A549 (cell line): ENCODE results near the gene MYO18A. TPM values are rescaled to one million over a fixed set of nuclear protein-coding genes. Genes with fewer than 3 reads are reported as not detected.

Source experiments
- ATAC-seq, 2 experiments: fragments of 200-7000 bp in 1 of 2; fragments of >200 bp in 1 of 2; cut with Nextera tagmentation in 1 of 2; cut with Tn5 transposase in 1 of 2; 3 replicates each; pipeline versions ENCODE4 v1.8.0 to v1.9.1; 2018 to 2020; ENCODE audit warnings: mild to moderate bottlenecking in 1 of 2, moderate library complexity in 1 of 2
- CTCF ChIA-PET: fragments of 300-600 bp; sonication (Branson Sonifier 250); formaldehyde crosslinking; extraction: SDS; loops from one replicate; lab custom pipeline; 2021; ENCODE audit warnings: antibody characterized with exemption, inconsistent platforms; lab: Yijun Ruan, JAX
- POLR2A ChIA-PET: fragments of 350-600 bp; formaldehyde crosslinking; extraction: SDS; loops from one replicate; lab custom pipeline; 2021; ENCODE audit warnings: antibody characterized with exemption, inconsistent platforms; lab: Yijun Ruan, JAX
- DNase-seq, 2 experiments: peaks; one replicate each; pipeline versions ENCODE4 v3.0.0 to v3.0.0-alpha.2; 2011 to 2016; ENCODE audit warnings: low read depth in 1 of 2, low spot score in 1 of 2
- FAIRE-seq: peaks from 2 replicates; lab custom pipeline; 2011; peaks lifted over from hg19 to GRCh38; lab: Jason Lieb, UNC
- H3K27ac ChIP-seq, 2 experiments: fragments of >200 bp; sonication (Bioruptor Twin); formaldehyde crosslinking; 3 replicates each; pipeline ENCODE4 v1.5.1; 2016 to 2017
- H3K4me1 ChIP-seq: fragments of >200 bp; sonication (Bioruptor Twin); formaldehyde crosslinking; 3 replicates; pipeline ENCODE4 v1.6.1; 2016
- H3K4me2 ChIP-seq: fragments of >200 bp; sonication (Bioruptor Twin); formaldehyde crosslinking; 3 replicates; pipeline ENCODE4 v1.6.1; 2016
- H3K4me3 ChIP-seq: fragments of >200 bp; sonication (Bioruptor Twin); formaldehyde crosslinking; 3 replicates; pipeline ENCODE4 v1.5.1; 2016
- H3K9me3 ChIP-seq: fragments of >200 bp; sonication (Bioruptor Twin); formaldehyde crosslinking; 3 replicates; pipeline ENCODE4 v1.6.1; 2016
- ATOH8 ChIP-seq: fragments of 250-450 bp; sonication (Bioruptor Pico); IDR thresholded peaks from 2 replicates; pipeline ENCODE4 v1.5.0; 2020; ENCODE audit warnings: low read depth, mild to moderate bottlenecking, moderate library complexity
- CBX2 ChIP-seq: fragments of 200-600 bp; sonication (generic); IDR thresholded peaks from 2 replicates; pipeline ENCODE4 v1.6.1; 2016; ENCODE audit warnings: low read depth, mild to moderate bottlenecking, borderline replicate concordance
- CEBPB ChIP-seq, 2 experiments: fragments of >200 bp in 1 of 2; sonication (Bioruptor Twin) in 1 of 2; formaldehyde crosslinking in 1 of 2; IDR thresholded peaks; 2 replicates each; pipeline ENCODE4 v1.6.1; 2012 to 2016
- CHD4 ChIP-seq: fragments of 200-600 bp; sonication (generic); IDR thresholded peaks from 2 replicates; pipeline ENCODE4 v1.6.1; 2016; ENCODE audit warnings: antibody characterized with exemption, mild to moderate bottlenecking, borderline replicate concordance
- EHF ChIP-seq: fragments of 250-450 bp; sonication (Bioruptor Pico); IDR thresholded peaks from 2 replicates; pipeline ENCODE4 v1.5.0; 2020; ENCODE audit warnings: mild to moderate bottlenecking
- EHMT2 ChIP-seq: fragments of 200-600 bp; sonication (generic); IDR thresholded peaks from 2 replicates; pipeline ENCODE4 v1.6.1; 2016; ENCODE audit warnings: antibody characterized with exemption, low read depth, mild to moderate bottlenecking, moderate library complexity
- FOSB ChIP-seq: fragments of 250-450 bp; sonication (Bioruptor Pico); IDR thresholded peaks from 2 replicates; pipeline ENCODE4 v1.5.0; 2020; ENCODE audit warnings: mild to moderate bottlenecking, moderate library complexity
- FOXS1 ChIP-seq: fragments of 250-450 bp; sonication (Bioruptor Pico); IDR thresholded peaks from 2 replicates; pipeline ENCODE4 v1.5.0; 2020; ENCODE audit warnings: mild to moderate bottlenecking, moderate library complexity
- GATA3 ChIP-seq: IDR thresholded peaks from 2 replicates; pipeline ENCODE4 v1.6.1; 2012; ENCODE audit warnings: borderline replicate concordance
- HOXB13 ChIP-seq: fragments of 250-450 bp; sonication (Bioruptor Pico); IDR thresholded peaks from 2 replicates; pipeline ENCODE4 v1.5.0; 2020; ENCODE audit warnings: low read depth, mild to moderate bottlenecking, moderate library complexity
- JUN ChIP-seq, 2 experiments: fragments of >200 bp; sonication (Bioruptor Twin); formaldehyde crosslinking; IDR thresholded peaks; 2 replicates in 1 of 2; 3 replicates in 1 of 2; pipeline ENCODE4 v1.6.1; 2016 to 2017
- KDM1A ChIP-seq: fragments of 200-600 bp; sonication (generic); IDR thresholded peaks from 2 replicates; pipeline ENCODE4 v1.6.1; 2016; ENCODE audit warnings: low read depth, mild to moderate bottlenecking
- KDM5A ChIP-seq: fragments of 200-600 bp; sonication (generic); IDR thresholded peaks from 2 replicates; pipeline ENCODE4 v1.6.1; 2016; ENCODE audit warnings: antibody characterized with exemption, mild to moderate bottlenecking
- MAFK ChIP-seq: fragments of 450-650 bp; IDR thresholded peaks from 2 replicates; pipeline ENCODE4 v1.6.1; 2014; ENCODE audit not compliant: partially characterized antibody
- MAX ChIP-seq: IDR thresholded peaks from 2 replicates; pipeline ENCODE4 v1.6.1; 2012
- NPAS2 ChIP-seq: fragments of 250-450 bp; sonication (Bioruptor Pico); IDR thresholded peaks from 2 replicates; pipeline ENCODE4 v1.8.0; 2022; ENCODE audit warnings: mild to moderate bottlenecking, moderate library complexity, borderline replicate concordance
- NR3C1 ChIP-seq: fragments of >200 bp; sonication (Bioruptor Twin); formaldehyde crosslinking; IDR thresholded peaks from 3 replicates; pipeline ENCODE4 v1.6.1; 2017
- PBX3 ChIP-seq: IDR thresholded peaks from 2 replicates; pipeline ENCODE4 v1.6.1; 2012
- PHF8 ChIP-seq: fragments of 200-600 bp; sonication (generic); IDR thresholded peaks from 2 replicates; pipeline ENCODE4 v1.6.1; 2016; ENCODE audit warnings: low read depth, mild to moderate bottlenecking, antibody characterized with exemption, moderate library complexity, borderline replicate concordance
- POLR2A ChIP-seq: IDR thresholded peaks from 2 replicates; pipeline ENCODE4 v1.6.1; 2012; ENCODE audit warnings: mild to moderate bottlenecking, low read length
- RAD21 ChIP-seq, 2 experiments: fragments of >200 bp in 1 of 2; sonication (Bioruptor Twin) in 1 of 2; formaldehyde crosslinking in 1 of 2; IDR thresholded peaks in 1 of 2; conservative IDR thresholded peaks in 1 of 2; 2 replicates in 1 of 2; 3 replicates in 1 of 2; pipeline ENCODE4 v1.6.1; 2012 to 2018; ENCODE audit warnings: inconsistent platforms in 1 of 2
- RARB ChIP-seq: fragments of 250-450 bp; sonication (Bioruptor Pico); IDR thresholded peaks from 2 replicates; pipeline ENCODE4 v1.8.0; 2021; ENCODE audit warnings: mild to moderate bottlenecking, moderate library complexity
- RNF2 ChIP-seq: fragments of 200-600 bp; sonication (generic); IDR thresholded peaks from 2 replicates; pipeline ENCODE4 v1.6.1; 2016; ENCODE audit warnings: low read depth, mild to moderate bottlenecking, antibody characterized with exemption, moderate library complexity, borderline replicate concordance
- SMC3 ChIP-seq: fragments of >200 bp; sonication (Bioruptor Twin); formaldehyde crosslinking; IDR thresholded peaks from 3 replicates; pipeline ENCODE4 v1.6.1; 2018; ENCODE audit warnings: inconsistent platforms
- TP53 ChIP-seq: fragments of 250-450 bp; sonication (Bioruptor Pico); IDR thresholded peaks from 2 replicates; pipeline ENCODE4 v1.5.0; 2021; ENCODE audit warnings: mild to moderate bottlenecking, moderate library complexity
- ZC3H11A ChIP-seq: fragments of 450-650 bp; IDR thresholded peaks from 2 replicates; pipeline ENCODE4 v1.6.1; 2014; ENCODE audit warnings: antibody characterized with exemption, mild to moderate bottlenecking
- ZNF302 ChIP-seq: fragments of 250-450 bp; sonication (Bioruptor Pico); IDR thresholded peaks from 2 replicates; pipeline ENCODE4 v1.9.0; 2021; ENCODE audit warnings: inconsistent platforms, mild to moderate bottlenecking, moderate library complexity
- WGBS: methylation state at CpG from one replicate; pipeline ENCODE4 v1.1.6; 2017; ENCODE audit errors: missing lambda C conversion rate; 5-methylcytosine and 5-hydroxymethylcytosine counted together
- polyA plus RNA-seq, 4 experiments: library from polyadenylated mRNA; depleted of rRNA in 3 of 4; stranded (reverse); fragments of >200 nt; fragmentation: RNase III in 1 of 4; extraction: RNeasy Plus Mini Kit Qiagen cat#74134 plus additional on column Dnase treatment in 1 of 4; gene quantifications; 2 replicates in 3 of 4; 3 replicates in 1 of 4; pipeline ENCODE4 v1.2.3, GENCODE V29; 2011 to 2017
- TF ChIP-seq, protein P1 (sequence below): fragments of 200-600 bp; sonication (generic); IDR thresholded peaks from 2 replicates; pipeline ENCODE4 v1.6.1; 2016; ENCODE audit warnings: antibody characterized with exemption, mild to moderate bottlenecking, moderate library complexity
- TF ChIP-seq, protein P2 (sequence below): fragments of >200 bp; sonication (Bioruptor Twin); formaldehyde crosslinking; IDR thresholded peaks from 3 replicates; pipeline ENCODE4 v1.5.1; 2016

The MYO18A gene
- polyA plus RNA-seq, 2 of the 4 experiments (the other 2 are of a cell fraction): 12.3 to 28.4 TPM

DNA sequence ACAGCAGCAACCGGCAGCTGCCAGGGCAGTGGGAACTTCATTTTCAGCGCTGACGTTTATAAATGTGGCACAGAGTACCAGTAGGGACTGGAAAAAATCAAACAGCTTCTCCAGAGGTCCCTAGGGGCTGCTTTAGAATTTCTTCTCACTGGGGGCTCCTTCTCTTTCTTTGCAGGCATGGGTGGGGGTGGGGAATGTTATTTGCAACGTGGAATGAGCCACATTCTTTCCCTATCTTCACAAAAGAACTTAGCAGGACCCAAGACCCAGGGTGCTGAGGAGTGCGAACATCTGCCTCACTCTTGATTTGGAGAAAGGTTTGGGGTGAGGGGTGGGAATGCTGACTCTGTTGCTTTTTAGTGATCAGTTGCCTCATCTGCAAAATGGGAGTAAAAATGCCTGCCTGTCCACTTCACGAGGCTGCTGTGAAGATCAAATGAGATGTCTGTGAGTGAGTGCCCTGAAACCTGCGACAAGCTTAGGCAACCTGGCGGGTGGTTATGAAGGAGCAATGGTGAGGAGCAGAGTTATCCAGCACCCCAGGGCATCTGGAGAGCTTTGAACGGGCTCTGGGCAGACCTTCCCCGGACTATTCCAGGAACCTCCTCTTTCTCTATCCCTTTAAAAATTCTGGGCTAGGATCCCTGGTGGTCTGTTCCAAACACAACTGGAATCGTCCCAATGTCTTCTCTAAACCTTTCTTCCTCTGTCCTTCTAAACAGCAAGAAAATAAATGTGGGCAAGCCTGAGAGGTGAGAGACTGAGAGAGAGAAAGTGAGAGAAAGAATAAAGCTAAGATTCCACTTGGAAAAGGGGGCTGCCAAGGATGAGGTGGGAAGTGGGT, 148.0 kb downstream of the MYO18A start:
- TF ChIP-seq GATA3: no peak
- TF ChIP-seq EHF (CRISPR knock-in tag): no peak
- TF ChIP-seq RNF2: no peak
- TF ChIP-seq KDM5A: no peak
- TF ChIP-seq NPAS2 (CRISPR knock-in tag): no peak
- TF ChIP-seq RARB (CRISPR knock-in tag): no peak
- no peak for TF ChIP-seq FOXS1 (CRISPR knock-in tag)
- TF ChIP-seq HOXB13 (CRISPR knock-in tag): no peak
- TF ChIP-seq, protein P1, sequence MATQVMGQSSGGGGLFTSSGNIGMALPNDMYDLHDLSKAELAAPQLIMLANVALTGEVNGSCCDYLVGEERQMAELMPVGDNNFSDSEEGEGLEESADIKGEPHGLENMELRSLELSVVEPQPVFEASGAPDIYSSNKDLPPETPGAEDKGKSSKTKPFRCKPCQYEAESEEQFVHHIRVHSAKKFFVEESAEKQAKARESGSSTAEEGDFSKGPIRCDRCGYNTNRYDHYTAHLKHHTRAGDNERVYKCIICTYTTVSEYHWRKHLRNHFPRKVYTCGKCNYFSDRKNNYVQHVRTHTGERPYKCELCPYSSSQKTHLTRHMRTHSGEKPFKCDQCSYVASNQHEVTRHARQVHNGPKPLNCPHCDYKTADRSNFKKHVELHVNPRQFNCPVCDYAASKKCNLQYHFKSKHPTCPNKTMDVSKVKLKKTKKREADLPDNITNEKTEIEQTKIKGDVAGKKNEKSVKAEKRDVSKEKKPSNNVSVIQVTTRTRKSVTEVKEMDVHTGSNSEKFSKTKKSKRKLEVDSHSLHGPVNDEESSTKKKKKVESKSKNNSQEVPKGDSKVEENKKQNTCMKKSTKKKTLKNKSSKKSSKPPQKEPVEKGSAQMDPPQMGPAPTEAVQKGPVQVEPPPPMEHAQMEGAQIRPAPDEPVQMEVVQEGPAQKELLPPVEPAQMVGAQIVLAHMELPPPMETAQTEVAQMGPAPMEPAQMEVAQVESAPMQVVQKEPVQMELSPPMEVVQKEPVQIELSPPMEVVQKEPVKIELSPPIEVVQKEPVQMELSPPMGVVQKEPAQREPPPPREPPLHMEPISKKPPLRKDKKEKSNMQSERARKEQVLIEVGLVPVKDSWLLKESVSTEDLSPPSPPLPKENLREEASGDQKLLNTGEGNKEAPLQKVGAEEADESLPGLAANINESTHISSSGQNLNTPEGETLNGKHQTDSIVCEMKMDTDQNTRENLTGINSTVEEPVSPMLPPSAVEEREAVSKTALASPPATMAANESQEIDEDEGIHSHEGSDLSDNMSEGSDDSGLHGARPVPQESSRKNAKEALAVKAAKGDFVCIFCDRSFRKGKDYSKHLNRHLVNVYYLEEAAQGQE: no peak
- TF ChIP-seq KDM1A: no peak
- no peak for TF ChIP-seq EHMT2
- no peak for TF ChIP-seq MAFK
- TF ChIP-seq POLR2A: no peak
- TF ChIP-seq FOSB (CRISPR knock-in tag): no peak
- TF ChIP-seq RAD21 (conservative IDR thresholded peaks at IDR 0.05 in 1 of 2, IDR thresholded peaks at IDR 0.05 in 1 of 2): no peak
- no peak for TF ChIP-seq CBX2
- no peak for TF ChIP-seq ZC3H11A
- no peak for TF ChIP-seq TP53 (CRISPR knock-in tag)
- TF ChIP-seq NR3C1: no peak
- no peak for TF ChIP-seq ATOH8 (CRISPR knock-in tag)
- ChIA-PET CTCF (interaction anchor here (0.9 to 2.5 kb wide), 7 partner anchors 17 to 117 kb away, joined by 3 to 6 read pairs (median 4); no protein-coding TSS in a partner anchor), POLR2A (no interaction called here)
- no peak overlapping the region for H3K27ac ChIP-seq
- no peak overlapping the region for H3K4me2 ChIP-seq
- no peaks in the 10 kb centered on the region for H3K4me1 ChIP-seq
- 11% methylated on average over 11 of the region's 11 CpGs for WGBS
- H3K9me3 ChIP-seq: peaks cover 48% of the 10 kb centered on the region
- ATAC-seq (no peak), DNase-seq (no peak), FAIRE-seq (no peak)
- no peak overlapping the region for H3K4me3 ChIP-seq

- TF ChIP-seq, protein P2, sequence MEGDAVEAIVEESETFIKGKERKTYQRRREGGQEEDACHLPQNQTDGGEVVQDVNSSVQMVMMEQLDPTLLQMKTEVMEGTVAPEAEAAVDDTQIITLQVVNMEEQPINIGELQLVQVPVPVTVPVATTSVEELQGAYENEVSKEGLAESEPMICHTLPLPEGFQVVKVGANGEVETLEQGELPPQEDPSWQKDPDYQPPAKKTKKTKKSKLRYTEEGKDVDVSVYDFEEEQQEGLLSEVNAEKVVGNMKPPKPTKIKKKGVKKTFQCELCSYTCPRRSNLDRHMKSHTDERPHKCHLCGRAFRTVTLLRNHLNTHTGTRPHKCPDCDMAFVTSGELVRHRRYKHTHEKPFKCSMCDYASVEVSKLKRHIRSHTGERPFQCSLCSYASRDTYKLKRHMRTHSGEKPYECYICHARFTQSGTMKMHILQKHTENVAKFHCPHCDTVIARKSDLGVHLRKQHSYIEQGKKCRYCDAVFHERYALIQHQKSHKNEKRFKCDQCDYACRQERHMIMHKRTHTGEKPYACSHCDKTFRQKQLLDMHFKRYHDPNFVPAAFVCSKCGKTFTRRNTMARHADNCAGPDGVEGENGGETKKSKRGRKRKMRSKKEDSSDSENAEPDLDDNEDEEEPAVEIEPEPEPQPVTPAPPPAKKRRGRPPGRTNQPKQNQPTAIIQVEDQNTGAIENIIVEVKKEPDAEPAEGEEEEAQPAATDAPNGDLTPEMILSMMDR: no peak
- TF ChIP-seq SMC3: no peak
- no peak for TF ChIP-seq ZNF302
- no peak for TF ChIP-seq RAD21 (conservative IDR thresholded peaks at IDR 0.05 in 1 of 2, IDR thresholded peaks at IDR 0.05 in 1 of 2)
- no peak for TF ChIP-seq PBX3
- TF ChIP-seq CEBPB (IDR thresholded peaks at IDR 0.05): no peak
- TF ChIP-seq NPAS2 (CRISPR knock-in tag): no peak
- no peak for TF ChIP-seq MAX
- TF ChIP-seq CHD4: no peak
- no peak for TF ChIP-seq GATA3
- TF ChIP-seq MAFK: no peak
- no peak for TF ChIP-seq RNF2
- no peak for TF ChIP-seq PHF8
- no peak for TF ChIP-seq JUN (IDR thresholded peaks at IDR 0.05)
- TF ChIP-seq, all 56 proteins: peak for 0
- ChIA-PET POLR2A (no interaction called here), CTCF (interaction anchor here (0.6 to 1.2 kb wide), 3 partner anchors 66 to 100 kb away, joined by 3 to 4 read pairs (median 4); no protein-coding TSS in a partner anchor)
- no peak overlapping the region for H3K27ac ChIP-seq
- 40% methylated on average over 5 of the region's 5 CpGs for WGBS
- no peak for FAIRE-seq
- H3K4me1 ChIP-seq: no peaks in the 10 kb centered on the region
- no peak for ATAC-seq
- H3K4me3 ChIP-seq: no peak overlapping the region
- no peak overlapping the region for H3K4me2 ChIP-seq
- DNase-seq: no peak
- peaks cover 46% of the 10 kb centered on the region for H3K9me3 ChIP-seq
These were observed 148.7 kb downstream of the MYO18A start for GRCh38 chr17:29031488-29031887.
